ENCODE data around the gene VAV2.

Gene VAV2

GRCh38 chr9:133982971-133983720 is 9.0 kb downstream of the VAV2 start:
- no peak overlapping the region for H3K4me3 ChIP-seq (ENCODE audit: low read depth, low read length)

DNA sequence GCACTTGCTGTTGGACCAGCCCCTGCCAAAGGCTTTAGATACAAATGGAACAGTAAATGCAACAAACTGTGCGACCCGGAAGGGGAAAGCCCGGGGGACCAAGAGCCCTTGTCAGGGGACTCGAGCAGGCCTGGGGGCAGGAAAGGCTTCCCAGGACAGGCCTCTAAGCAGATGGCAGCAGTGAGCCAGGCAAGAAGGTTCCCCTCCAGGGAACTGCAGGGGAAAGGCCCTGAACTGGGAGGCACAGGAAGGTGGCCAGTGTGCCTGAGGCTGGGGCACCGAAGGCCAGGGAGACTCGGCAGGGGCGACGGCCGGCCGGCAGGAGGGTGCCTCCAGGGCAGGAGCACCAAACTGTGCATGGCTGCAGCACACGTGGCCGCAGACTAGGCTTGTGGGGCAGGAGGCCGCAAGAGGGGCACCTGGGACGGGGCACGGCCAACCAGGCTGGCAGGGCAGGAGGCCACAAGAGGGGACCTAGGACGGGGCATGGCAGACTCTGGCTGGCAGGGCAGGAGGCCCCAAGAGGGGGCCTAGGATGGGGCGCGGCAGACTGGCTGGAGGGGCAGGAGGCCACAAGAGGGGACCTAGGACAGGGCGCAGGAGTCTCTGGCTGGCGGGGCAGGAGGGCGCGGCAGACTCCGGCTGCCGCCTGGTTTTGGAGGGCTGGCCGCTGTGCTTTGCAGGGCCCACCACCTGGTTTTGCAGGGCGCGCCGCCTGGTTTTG is 10.0 kb downstream of the VAV2 start:
- H3K4me3 ChIP-seq (ENCODE audit: low read depth, low read length) = no peak overlapping the region

GRCh38 chr9:133981589-133981957 is 10.6 kb downstream of the VAV2 start:
- no peak overlapping the region for H3K4me3 ChIP-seq (ENCODE audit: low read depth, low read length)

DNA sequence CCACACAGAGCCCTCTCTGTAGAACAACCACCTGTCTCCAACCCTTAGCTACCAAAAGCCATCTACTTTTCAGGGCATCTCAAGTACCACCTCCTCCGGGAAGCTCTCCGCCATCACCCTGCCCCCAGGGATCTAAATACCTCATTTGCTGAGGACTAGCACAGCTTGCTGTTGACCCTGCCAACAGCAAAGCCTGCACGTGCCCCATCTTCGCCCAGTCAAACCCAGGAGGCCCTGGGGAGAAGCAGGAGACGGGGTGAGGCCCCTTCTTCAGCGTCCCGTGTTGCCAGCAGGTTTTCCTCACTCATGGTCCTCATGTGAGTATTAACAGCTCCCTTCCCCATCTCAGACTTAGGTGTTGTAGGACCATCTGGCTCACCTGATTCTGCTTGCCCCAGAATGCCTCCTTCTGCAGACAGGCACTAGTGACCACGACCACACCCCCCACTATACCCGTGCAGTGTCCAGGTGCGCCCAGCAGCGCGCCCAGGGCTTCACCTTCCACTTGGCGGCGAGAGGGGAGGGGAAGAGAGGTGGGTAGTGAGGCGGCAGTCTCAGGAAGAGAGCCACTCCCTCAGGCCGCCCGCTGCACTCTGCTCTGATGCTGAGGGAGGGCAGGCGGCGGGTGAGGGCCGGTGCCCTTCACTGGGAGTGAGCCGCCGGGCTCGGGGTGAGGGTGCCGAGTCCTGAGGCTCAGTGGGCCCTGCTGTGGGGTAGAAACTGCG is 11.1 kb downstream of the VAV2 start:
- no peak overlapping the region for H3K4me3 ChIP-seq (ENCODE audit: low read depth, low read length)

DNA sequence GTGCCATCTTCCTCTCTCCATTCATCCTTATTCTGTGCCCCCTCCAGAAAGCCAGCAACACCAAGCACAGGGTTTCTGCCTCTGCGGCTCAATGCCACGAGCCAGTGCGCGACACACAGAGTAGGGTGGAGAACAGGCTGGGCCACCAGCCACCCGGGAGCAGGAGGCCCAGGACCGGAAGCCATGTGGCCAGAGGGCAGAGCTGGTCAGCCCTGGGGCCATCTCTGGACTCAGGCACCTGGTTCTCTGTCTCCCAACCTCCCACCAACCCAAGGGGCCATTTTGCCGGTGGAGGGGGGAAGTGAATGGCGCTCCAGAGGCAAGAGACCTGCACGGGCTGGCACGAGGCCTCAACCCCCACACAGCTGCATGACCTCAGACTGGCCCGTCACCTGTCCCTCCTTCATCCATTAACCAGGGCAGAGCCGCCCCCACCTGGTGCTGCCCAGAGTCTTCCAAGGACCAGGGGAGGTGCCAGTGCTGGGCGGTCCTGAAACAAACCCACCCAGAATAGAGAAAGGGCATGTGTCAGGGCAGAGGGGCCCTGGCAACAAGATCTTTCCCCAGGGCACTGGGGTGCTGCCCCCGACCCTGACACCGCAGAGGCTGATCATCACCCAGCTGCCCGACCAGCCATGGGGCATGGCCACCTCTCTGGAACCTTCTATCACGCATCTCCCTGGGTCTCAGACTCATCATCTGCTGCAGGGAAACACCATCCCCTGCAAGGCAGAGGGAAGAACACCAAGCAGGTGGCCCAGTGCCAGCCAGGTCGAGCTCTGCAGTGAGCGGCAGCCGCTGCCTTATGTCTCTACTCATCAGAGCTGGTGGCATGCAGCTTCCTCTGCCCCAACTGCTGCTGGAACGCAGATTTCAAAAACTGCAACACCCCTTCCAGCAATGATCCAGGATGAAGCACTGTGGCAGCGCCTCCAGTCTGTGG is 11.9 kb downstream of the VAV2 start:
- no peak overlapping the region for H3K4me3 ChIP-seq (ENCODE audit: low read depth, low read length)

- H3K4me3 ChIP-seq (ENCODE audit: low read depth, low read length) = no peak overlapping the region
Measured at GRCh38 chr9:133979273-133979920, 12.7 kb downstream of the VAV2 start.

- no peak overlapping the region for H3K4me3 ChIP-seq (ENCODE audit: low read depth, low read length)
Measured at GRCh38 chr9:133978899-133979272, 13.2 kb downstream of the VAV2 start.

- no peak overlapping the region for H3K4me3 ChIP-seq (ENCODE audit: low read depth, low read length)
Measured at GRCh38 chr9:133978226-133978898, 13.8 kb downstream of the VAV2 start.

DNA sequence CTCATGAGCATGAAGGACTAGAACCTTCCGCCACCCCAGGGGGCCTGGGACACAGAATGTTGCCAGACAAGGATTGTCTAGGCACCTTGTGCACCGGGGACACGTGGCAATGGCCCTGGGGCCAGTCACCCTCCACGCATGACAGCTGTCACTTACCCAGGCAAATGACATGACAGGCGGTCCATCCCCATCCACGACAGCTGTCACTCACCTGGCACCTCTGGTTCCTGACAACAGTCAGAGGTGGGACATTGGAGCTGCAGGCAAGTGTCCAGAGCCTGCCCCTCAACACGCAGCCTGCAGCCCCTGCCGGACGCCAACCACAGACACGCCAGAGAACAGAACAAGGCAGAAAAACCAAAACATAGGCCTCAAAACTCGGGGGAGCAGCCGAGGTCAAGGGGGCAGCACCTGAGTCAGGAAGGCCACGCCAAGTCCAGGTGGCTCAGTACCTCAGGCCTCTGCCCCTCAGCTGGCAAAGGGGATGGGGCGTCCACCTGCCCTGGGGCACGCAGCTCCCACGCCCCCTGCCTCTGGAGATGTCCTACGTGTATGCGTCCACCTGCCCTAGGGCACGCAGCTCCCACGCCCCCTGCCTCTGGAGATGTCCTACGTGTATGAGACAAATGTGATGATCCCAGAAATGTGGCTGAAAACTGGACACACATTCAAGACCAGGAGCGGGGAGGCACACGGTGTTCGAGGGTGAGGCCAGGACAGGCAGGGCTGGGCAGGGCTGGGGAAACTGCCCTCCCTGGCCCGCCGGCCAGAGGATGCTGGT is 14.5 kb downstream of the VAV2 start:
- no peak overlapping the region for H3K4me3 ChIP-seq (ENCODE audit: low read depth, low read length)

- H3K4me3 ChIP-seq (ENCODE audit: low read depth, low read length) = no peak overlapping the region
Measured at GRCh38 chr9:133976887-133977286, 15.2 kb downstream of the VAV2 start.

- no peak overlapping the region for H3K4me3 ChIP-seq (ENCODE audit: low read depth, low read length)
Measured at GRCh38 chr9:133976191-133976861, 15.8 kb downstream of the VAV2 start.

DNA sequence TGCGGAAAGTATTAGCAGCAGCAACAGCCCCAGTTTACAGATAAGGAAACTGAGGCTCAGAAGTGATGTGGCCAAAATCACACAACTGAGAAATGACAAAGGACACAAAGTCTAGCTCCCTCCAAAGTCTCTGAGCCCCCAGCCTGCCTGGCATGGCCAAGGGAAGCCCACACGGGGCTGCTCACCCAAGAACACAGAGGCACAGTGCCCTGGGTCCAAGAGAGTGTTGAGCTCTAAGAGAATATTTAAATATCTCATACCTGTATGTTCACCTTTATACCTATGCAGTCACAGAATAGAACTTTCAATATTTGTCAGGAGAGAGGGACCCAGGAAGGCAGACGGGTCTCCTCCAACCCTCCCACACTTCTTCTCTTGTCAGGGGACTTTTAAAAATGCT is 16.6 kb downstream of the VAV2 start:
- H3K4me3 ChIP-seq (ENCODE audit: low read depth, low read length) = no peak overlapping the region

DNA sequence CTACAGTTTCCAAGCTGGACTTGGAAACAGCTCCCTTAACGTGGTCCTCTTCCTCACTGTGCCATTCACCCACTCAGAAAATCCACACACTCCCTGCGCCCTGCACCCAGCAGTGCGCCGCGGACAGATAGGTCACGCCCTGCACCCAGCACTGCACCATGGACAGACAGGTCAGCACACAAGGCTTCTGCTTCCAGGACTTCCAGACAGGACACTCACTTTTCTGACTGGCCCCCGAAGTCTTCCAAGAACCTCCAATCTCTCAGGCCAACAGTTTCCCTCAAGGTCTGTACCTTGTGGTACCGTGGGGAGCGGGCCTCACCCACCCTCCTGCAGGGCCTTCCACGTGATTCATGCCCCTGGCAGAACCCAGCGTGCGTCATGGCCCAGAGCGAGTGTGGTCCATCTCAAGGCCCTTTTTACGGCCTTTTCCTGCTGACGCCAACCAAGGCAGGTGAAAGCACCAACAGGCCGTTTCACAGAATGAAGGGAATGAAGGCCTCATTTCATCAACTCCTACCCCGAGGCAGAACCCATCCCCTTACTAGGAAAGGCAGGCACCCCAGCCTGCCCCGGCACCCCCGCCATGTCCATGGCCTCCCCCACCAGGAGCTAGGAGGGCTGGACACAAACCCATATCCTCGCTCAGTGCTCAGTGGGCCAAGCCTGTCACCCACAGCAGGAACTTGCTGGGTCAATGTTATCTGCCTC is 17.3 kb downstream of the VAV2 start:
- no peak overlapping the region for H3K4me3 ChIP-seq (ENCODE audit: low read depth, low read length)

DNA sequence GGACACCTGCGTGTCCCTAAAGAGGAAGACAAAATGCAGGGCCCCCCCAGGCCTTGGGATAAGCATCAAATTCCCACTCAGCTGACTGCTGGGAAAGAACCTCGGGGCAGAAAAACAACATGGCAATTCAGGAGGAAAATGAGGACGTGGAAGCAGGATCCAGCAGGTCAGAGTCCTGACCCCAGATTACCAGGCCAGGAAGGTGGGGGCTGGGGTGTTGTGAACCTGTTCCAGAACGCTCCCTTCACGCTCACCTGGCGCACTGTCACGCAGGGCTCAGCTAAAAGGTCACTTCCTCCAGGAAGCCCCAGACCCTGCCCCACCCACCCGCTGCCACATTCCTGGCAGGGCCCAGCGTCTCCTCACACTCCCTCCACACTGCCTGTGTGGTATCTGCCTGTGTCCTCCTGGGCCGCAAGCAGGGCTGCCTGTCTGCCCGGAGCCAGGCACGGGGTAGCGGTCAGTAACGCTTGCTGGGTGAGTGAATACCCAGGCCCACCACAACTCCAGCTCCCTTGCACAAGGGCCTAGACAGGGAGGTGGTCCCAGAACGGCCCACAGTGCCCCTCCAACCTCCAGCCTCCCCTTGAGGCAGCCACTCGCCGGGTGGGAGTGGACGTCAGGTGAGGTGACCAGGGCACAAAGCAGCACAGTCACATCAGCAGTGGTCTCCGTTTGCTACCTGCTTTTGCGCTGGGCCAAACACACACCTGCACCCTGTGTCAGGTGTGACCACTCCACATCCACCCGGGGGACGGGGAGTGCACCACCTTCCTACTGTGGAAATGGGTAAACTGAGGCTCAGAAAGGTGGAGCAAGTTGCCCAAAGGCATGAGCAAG is 18.1 kb downstream of the VAV2 start:
- no peak overlapping the region for H3K4me3 ChIP-seq (ENCODE audit: low read depth, low read length)

DNA sequence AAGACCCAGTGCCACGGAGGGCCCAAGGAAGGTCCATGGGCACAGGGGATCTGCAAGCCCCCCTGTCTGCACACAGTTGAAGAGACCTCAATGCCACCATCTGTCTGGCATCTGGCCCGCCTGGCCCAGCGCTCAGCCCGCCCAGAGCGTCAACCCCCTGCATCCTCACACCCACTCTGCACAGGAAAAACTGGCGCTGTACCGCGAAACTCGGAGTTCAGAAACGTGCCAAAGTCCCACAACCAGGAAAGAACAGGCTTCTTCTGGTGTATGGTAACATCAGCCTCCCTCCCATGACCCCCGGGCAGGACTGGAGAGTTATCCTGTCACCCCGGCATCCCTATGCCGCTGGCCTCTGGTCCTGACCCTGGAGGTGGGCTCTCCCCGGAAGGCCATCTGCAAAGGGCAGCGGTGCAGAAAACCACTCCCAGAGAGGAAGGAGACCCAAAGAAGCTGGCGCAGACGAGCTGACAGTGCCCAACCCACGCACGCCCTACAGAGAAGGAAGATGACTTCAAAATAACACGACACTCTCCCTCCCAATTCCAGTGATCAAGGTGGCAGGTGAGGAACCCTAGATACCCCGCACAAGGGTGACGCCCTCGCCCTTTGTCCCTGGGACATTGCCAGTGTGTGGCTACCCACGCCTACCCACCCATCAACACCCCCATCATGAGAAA is 18.9 kb downstream of the VAV2 start:
- no peak overlapping the region for H3K4me3 ChIP-seq (ENCODE audit: low read depth, low read length)
